Progenitor cell of endocrine pancreas (in vitro differentiated cells): ENCODE data around the gene PKP3. TPM values are rescaled to one million over a fixed set of nuclear protein-coding genes. Genes with fewer than 3 reads are reported as not detected.

Experiments
- DNase-seq: peaks from one replicate; pipeline ENCODE4 v3.0.0; 2021; ENCODE audit warnings: low spot score; ENCODE audit not compliant: unreplicated experiment
- H3K27ac Mint-ChIP-seq: 2 replicates; pipeline ENCODE4 v1.8.0; 2021; ENCODE audit warnings: mild to moderate bottlenecking, moderate library complexity, mixed read lengths
- H3K27me3 Mint-ChIP-seq: 2 replicates; pipeline ENCODE4 v1.8.0; 2021; ENCODE audit warnings: mixed read lengths
- H3K36me3 Mint-ChIP-seq: 2 replicates; pipeline ENCODE4 v1.8.0; 2022; ENCODE audit warnings: mixed read lengths; ENCODE audit not compliant: insufficient read depth
- H3K4me1 Mint-ChIP-seq: 2 replicates; pipeline ENCODE4 v1.8.0; 2021; ENCODE audit warnings: low read depth, mixed read lengths
- H3K4me3 Mint-ChIP-seq: 2 replicates; pipeline ENCODE4 v1.8.0; 2021; ENCODE audit warnings: low read depth, mild to moderate bottlenecking, moderate library complexity, mixed read lengths
- H3K9me3 Mint-ChIP-seq: 2 replicates; pipeline ENCODE4 v1.8.0; 2021; ENCODE audit warnings: low read depth, mixed read lengths
- CTCF ChIP-seq: fragments of 200-600 bp; sonication (generic); IDR thresholded peaks from one replicate; pipeline ENCODE4 v1.5.0; 2021; ENCODE audit warnings: antibody characterized with exemption, mild to moderate bottlenecking; ENCODE audit not compliant: unreplicated experiment
- total RNA-seq: library from RNA; stranded (reverse); gene quantifications from 2 replicates; pipeline ENCODE4 v1.2.1, GENCODE V29; 2021

PKP3 gene
- total RNA-seq, 1 donor from 2014 or later, result 55.9 TPM

GRCh38 chr11:379205-380094, 14.6 kb upstream of the PKP3 start:
- H3K4me3 Mint-ChIP-seq, result no peak overlapping the region
- no peak for DNase-seq
- peaks cover 21% of the 10 kb centered on the region for H3K36me3 Mint-ChIP-seq

GRCh38 chr11:380095-380480, 13.9 kb upstream of the PKP3 start:
- H3K9me3 Mint-ChIP-seq, result no peaks in the 10 kb centered on the region
- no peak for TF ChIP-seq CTCF
- no peaks in the 10 kb centered on the region for H3K27me3 Mint-ChIP-seq
- no peak for DNase-seq
- peaks cover 21% of the 10 kb centered on the region for H3K36me3 Mint-ChIP-seq
- no peak overlapping the region for H3K27ac Mint-ChIP-seq
- H3K4me1 Mint-ChIP-seq, result peaks cover 4% of the 10 kb centered on the region
- no peak overlapping the region for H3K4me3 Mint-ChIP-seq

More at GRCh38 chr11:379205-380094, 14.6 kb upstream of the PKP3 start:
- Mint-ChIP-seq H3K9me3 (no peaks in the 10 kb centered on the region), H3K27me3 (no peaks in the 10 kb centered on the region), H3K4me1 (peaks cover 4% of the 10 kb centered on the region), H3K27ac (no peak overlapping the region)
- no peak for TF ChIP-seq CTCF

- no peak for DNase-seq
- H3K4me3 Mint-ChIP-seq, result no peak overlapping the region
- H3K4me1 Mint-ChIP-seq, result peaks cover 4% of the 10 kb centered on the region
- no peaks in the 10 kb centered on the region for H3K27me3 Mint-ChIP-seq
- H3K9me3 Mint-ChIP-seq, result no peaks in the 10 kb centered on the region
- peaks cover 21% of the 10 kb centered on the region for H3K36me3 Mint-ChIP-seq
- TF ChIP-seq CTCF, result no peak
- H3K27ac Mint-ChIP-seq, result no peak overlapping the region
Observed at GRCh38 chr11:380491-380890, 13.5 kb upstream of the PKP3 start.

- no peak for DNase-seq
- Mint-ChIP-seq H3K36me3 (peaks cover 21% of the 10 kb centered on the region), H3K4me1 (peaks cover 4% of the 10 kb centered on the region), H3K27ac (no peak overlapping the region), H3K27me3 (no peaks in the 10 kb centered on the region), H3K9me3 (no peaks in the 10 kb centered on the region), H3K4me3 (no peak overlapping the region)
- no peak for TF ChIP-seq CTCF
Observed at GRCh38 chr11:380996-381395, 13.0 kb upstream of the PKP3 start.

- Mint-ChIP-seq H3K36me3 (peaks cover 21% of the 10 kb centered on the region), H3K4me3 (no peak overlapping the region), H3K27me3 (no peaks in the 10 kb centered on the region), H3K27ac (no peak overlapping the region), H3K9me3 (peaks cover under 1% of the 10 kb centered on the region), H3K4me1 (peaks cover 4% of the 10 kb centered on the region)
- DNase-seq, result no peak
- TF ChIP-seq CTCF, result no peak
Observed at GRCh38 chr11:381501-382072, 12.4 kb upstream of the PKP3 start.
